Endothelial cell of umbilical vein (primary cell): ENCODE results near the gene GOLGA3. TPM values are rescaled to one million over a fixed set of nuclear protein-coding genes. Genes with fewer than 3 reads are reported as not detected.

ENCODE experiments used
- BruUV-seq: library from RNA; stranded (reverse); fragments of 400-500 nt; replicated peaks from 2 replicates; lab custom pipeline; 2021; lab: Mats Ljungman, UMichigan
- CTCF ChIA-PET: fragments of 300-600, 350-600 bp; sonication (Branson Sonifier 250); formaldehyde crosslinking; loops from one replicate; lab custom pipeline; 2021; ENCODE audit warnings: antibody characterized with exemption, inconsistent platforms; lab: Charles Lee
- POLR2A ChIA-PET: fragments of 300-600, 350-600 bp; sonication (Branson Sonifier 250); formaldehyde crosslinking; loops from one replicate; lab custom pipeline; 2021; ENCODE audit warnings: antibody characterized with exemption, inconsistent platforms; lab: Charles Lee
- DNase-seq: peaks from one replicate; pipeline ENCODE4 v3.0.0-alpha.2; 2011; ENCODE audit warnings: low read depth, low spot score
- FAIRE-seq: peaks from 2 replicates; lab custom pipeline; 2011; peaks lifted over from hg19 to GRCh38; lab: Jason Lieb, UNC
- H2AFZ ChIP-seq: 2 replicates; pipeline ENCODE4 v1.6.0; 2012; ENCODE audit warnings: low read depth, low read length, control low read depth, inconsistent platforms
- H3K27ac ChIP-seq: 2 replicates; pipeline ENCODE4 v1.5.1; 2011; ENCODE audit warnings: low read depth, mild to moderate bottlenecking, control low read depth, low read length, moderate library complexity; ENCODE audit not compliant: insufficient read depth
- H3K27me3 ChIP-seq, 2 experiments: 2 replicates each; pipeline versions ENCODE4 v1.6.0 to v1.6.1; 2011; ENCODE audit warnings: low read length in 2 of 2, mixed read lengths in 1 of 2; ENCODE audit not compliant: control insufficient read depth in 2 of 2, insufficient read depth in 2 of 2
- H3K36me3 ChIP-seq, 2 experiments: 2 replicates in 1 of 2; 3 replicates in 1 of 2; pipeline ENCODE4 v1.5.1; 2011; ENCODE audit warnings: low read length in 2 of 2, mild to moderate bottlenecking in 1 of 2, moderate library complexity in 1 of 2; ENCODE audit not compliant: control insufficient read depth in 2 of 2, insufficient read depth in 2 of 2; ENCODE audit errors: extremely low read depth in 1 of 2
- H3K4me1 ChIP-seq: 3 replicates; pipeline ENCODE4 v1.5.1; 2011; ENCODE audit warnings: mild to moderate bottlenecking, low read length; ENCODE audit not compliant: control insufficient read depth, insufficient read depth; ENCODE audit errors: extremely low read depth
- H3K4me2 ChIP-seq: 2 replicates; pipeline ENCODE4 v1.6.1; 2011; ENCODE audit warnings: low read length, control low read depth, mixed read lengths; ENCODE audit not compliant: insufficient read depth
- H3K4me3 ChIP-seq, 3 experiments: fragments of 200-600 bp in 1 of 3; sonication (generic), shearing (Covaris generic) in 1 of 3; replicated peaks in 1 of 3; 2 replicates each; pipeline ENCODE4 v1.5.1; 2011 to 2016; ENCODE audit warnings: control low read depth in 3 of 3, low read length in 3 of 3, mild to moderate bottlenecking in 2 of 3, inconsistent platforms in 1 of 3, low read depth in 1 of 3, moderate library complexity in 1 of 3; ENCODE audit not compliant: insufficient read depth in 1 of 3
- H3K79me2 ChIP-seq: 2 replicates; pipeline ENCODE4 v1.6.0; 2012; ENCODE audit warnings: low read length, inconsistent platforms; ENCODE audit not compliant: control insufficient read depth, insufficient read depth
- H3K9ac ChIP-seq: replicated peaks from 2 replicates; pipeline ENCODE3; 2011; ENCODE audit warnings: low read length, control low read depth; ENCODE audit not compliant: insufficient read depth; ENCODE audit errors: extremely low read depth
- H3K9me1 ChIP-seq: replicated peaks from 3 replicates; pipeline ENCODE4 v1.6.0; 2011; ENCODE audit warnings: mild to moderate bottlenecking, low read length; ENCODE audit not compliant: control insufficient read depth, insufficient read depth; ENCODE audit errors: extremely low read depth
- H3K9me3 ChIP-seq: replicated peaks from 2 replicates; pipeline ENCODE4 v1.5.1; 2012; ENCODE audit warnings: low read length, inconsistent platforms; ENCODE audit not compliant: control insufficient read depth, insufficient read depth
- H4K20me1 ChIP-seq: replicated peaks from 2 replicates; pipeline ENCODE3; 2011; ENCODE audit warnings: mild to moderate bottlenecking, low read length; ENCODE audit not compliant: control insufficient read depth, insufficient read depth; ENCODE audit errors: extremely low read depth
- EZH2 ChIP-seq: IDR thresholded peaks from 2 replicates; pipeline ENCODE4 v1.6.1; 2012; ENCODE audit warnings: borderline replicate concordance, low read depth, mild to moderate bottlenecking, moderate library complexity, low read length, inconsistent platforms; ENCODE audit not compliant: severe bottlenecking
- FOS ChIP-seq: IDR thresholded peaks from 2 replicates; pipeline ENCODE4 v1.6.1; 2011; ENCODE audit warnings: mild to moderate bottlenecking, low read length, moderate library complexity, borderline replicate concordance; ENCODE audit not compliant: insufficient read depth
- GATA2 ChIP-seq: IDR thresholded peaks from 2 replicates; pipeline ENCODE4 v1.7.0; 2011; ENCODE audit warnings: low read depth, mild to moderate bottlenecking, moderate library complexity, mixed read lengths, low read length; ENCODE audit not compliant: insufficient read length, insufficient read depth
- JUN ChIP-seq: IDR thresholded peaks from 2 replicates; pipeline ENCODE4 v1.6.1; 2011; ENCODE audit warnings: borderline replicate concordance, low read depth; ENCODE audit not compliant: insufficient read length, insufficient read depth
- MYC ChIP-seq: IDR thresholded peaks from one replicate; pipeline ENCODE4 v1.6.1; 2011; ENCODE audit warnings: mild to moderate bottlenecking, low read depth, low read length
- POLR2A ChIP-seq: IDR thresholded peaks from 2 replicates; pipeline ENCODE4 v1.6.1; 2012; ENCODE audit warnings: low read depth, mild to moderate bottlenecking, control low read depth, low read length
- POLR2AphosphoS5 ChIP-seq: IDR thresholded peaks from 2 replicates; pipeline ENCODE4 v1.6.1; 2012; ENCODE audit warnings: low read depth, mild to moderate bottlenecking, control low read depth, low read length, moderate library complexity; ENCODE audit not compliant: insufficient read depth
- dilution Hi-C: fragments of 300-500 bp; cut with MboI; formaldehyde crosslinking; loops from one replicate; pipeline ENCODE4 v1.15.0; 2019; ENCODE audit warnings: low sequenced_read_pairs; ENCODE audit not compliant: extremely low pct_ligation_motif_present
- intact Hi-C: fragments of 100-400 bp; cut with micrococcal nuclease; formaldehyde crosslinking; loops from one replicate; pipeline ENCODE4 v1.10.0; 2022
- polyA plus RNA-seq, 4 experiments: library from polyadenylated mRNA; depleted of rRNA in 3 of 4; stranded (reverse) in 3 of 4; unstranded in 1 of 4; fragments of >200 nt; gene quantifications; 2 replicates each; pipeline versions ENCODE4 v1.2.1 to v1.2.3, GENCODE V29; 2011 to 2012; ENCODE audit warnings: missing spikeins in 1 of 4
- total RNA-seq: library from RNA; stranded (reverse); gene quantifications from 2 replicates; pipeline ENCODE4 v1.2.3, GENCODE V29; 2021
- TF ChIP-seq, protein P1 (sequence below): IDR thresholded peaks from 2 replicates; pipeline ENCODE4 v1.6.1; 2011; ENCODE audit not compliant: insufficient read depth, insufficient read length
- TF ChIP-seq, protein P2 (sequence below), 2 donors: IDR thresholded peaks; 1 replicate in 1 of 2; 2 replicates in 1 of 2; pipeline ENCODE4 v1.5.1; 2011; ENCODE audit warnings: low read length in 2 of 2, mild to moderate bottlenecking in 2 of 2, moderate library complexity in 2 of 2, control low read depth in 1 of 2, inconsistent platforms in 1 of 2, low read depth in 1 of 2; ENCODE audit not compliant: insufficient read depth in 1 of 2; ENCODE audit errors: extremely low read depth in 1 of 2

GOLGA3 gene
- total and polyA plus RNA-seq, 2 donors (not counting 3 experiments of a cell fraction or from before 2014, with no cell fraction given): 18.4 to 86.0 TPM

DNA sequence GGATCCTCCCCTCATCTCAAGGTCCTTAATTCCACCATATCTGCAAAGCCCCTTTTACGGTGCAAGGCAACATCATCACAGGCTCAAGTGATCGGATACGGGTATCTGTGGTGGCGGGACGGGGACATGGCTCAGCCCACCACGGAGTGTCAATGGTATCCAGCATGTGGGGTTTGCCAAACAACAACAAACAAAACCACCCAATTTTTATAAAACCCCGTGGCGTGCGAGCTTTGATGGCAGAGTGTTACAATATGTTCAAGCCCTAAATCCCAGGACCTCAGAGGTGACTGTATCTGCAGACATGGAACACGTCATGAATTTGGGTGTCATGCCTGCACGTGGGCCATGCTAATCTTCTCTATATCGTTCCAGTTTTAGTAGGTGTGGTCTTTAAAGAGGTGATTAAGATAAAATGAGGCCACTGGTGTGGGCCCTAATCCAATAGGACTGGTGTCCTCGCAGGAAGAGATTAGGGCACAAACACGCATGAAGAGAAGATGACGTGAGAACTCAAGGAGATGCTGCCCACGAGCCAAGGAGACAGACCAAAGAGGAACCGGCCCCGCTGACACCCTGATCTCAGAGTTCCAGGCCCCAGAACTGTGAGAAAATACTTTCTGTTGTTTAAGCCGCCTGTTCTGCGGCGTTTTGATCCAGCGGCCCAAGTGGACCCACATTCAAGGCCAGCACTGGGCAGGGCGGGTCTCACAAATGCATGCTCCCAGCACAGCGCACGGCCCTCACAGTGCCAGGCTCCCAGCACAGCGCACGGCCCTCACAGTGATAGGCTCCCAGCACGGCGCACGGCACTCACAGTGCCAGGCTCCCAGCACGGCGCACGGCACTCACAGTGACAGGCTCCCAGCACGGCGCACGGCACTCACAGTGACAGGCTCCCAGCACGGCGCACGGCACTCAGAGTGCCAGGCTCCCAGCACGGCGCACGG is 6.7 kb upstream of the GOLGA3 start:
- CTCF ChIA-PET: no interaction called here
- peaks cover 0 to 6% of the 10 kb centered on the region in 2 experiments for H3K36me3 ChIP-seq
- POLR2A ChIA-PET: no interaction called here
- no peaks in the 10 kb centered on the region for H3K4me1 ChIP-seq
- DNase-seq (no peak), FAIRE-seq (no peak)
- no peaks in the 10 kb centered on the region for H4K20me1 ChIP-seq
- H3K4me3 ChIP-seq: no peak overlapping the region
- intact Hi-C loops: no loop called here
- H3K27ac ChIP-seq: no peak overlapping the region
- no peaks in the 10 kb centered on the region for H3K9me3 ChIP-seq
- no TSS peak for BruUV-seq
- H3K9me1 ChIP-seq: no peaks in the 10 kb centered on the region
- no peak overlapping the region for H3K4me2 ChIP-seq
- dilution Hi-C loops: no loop called here
- no peaks in the 10 kb centered on the region for H3K79me2 ChIP-seq
- H3K27me3 ChIP-seq: no peaks in the 10 kb centered on the region
- no peak overlapping the region for H3K9ac ChIP-seq
- TF ChIP-seq, protein P1, sequence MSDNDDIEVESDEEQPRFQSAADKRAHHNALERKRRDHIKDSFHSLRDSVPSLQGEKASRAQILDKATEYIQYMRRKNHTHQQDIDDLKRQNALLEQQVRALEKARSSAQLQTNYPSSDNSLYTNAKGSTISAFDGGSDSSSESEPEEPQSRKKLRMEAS: no peak
- TF ChIP-seq, protein P2, sequence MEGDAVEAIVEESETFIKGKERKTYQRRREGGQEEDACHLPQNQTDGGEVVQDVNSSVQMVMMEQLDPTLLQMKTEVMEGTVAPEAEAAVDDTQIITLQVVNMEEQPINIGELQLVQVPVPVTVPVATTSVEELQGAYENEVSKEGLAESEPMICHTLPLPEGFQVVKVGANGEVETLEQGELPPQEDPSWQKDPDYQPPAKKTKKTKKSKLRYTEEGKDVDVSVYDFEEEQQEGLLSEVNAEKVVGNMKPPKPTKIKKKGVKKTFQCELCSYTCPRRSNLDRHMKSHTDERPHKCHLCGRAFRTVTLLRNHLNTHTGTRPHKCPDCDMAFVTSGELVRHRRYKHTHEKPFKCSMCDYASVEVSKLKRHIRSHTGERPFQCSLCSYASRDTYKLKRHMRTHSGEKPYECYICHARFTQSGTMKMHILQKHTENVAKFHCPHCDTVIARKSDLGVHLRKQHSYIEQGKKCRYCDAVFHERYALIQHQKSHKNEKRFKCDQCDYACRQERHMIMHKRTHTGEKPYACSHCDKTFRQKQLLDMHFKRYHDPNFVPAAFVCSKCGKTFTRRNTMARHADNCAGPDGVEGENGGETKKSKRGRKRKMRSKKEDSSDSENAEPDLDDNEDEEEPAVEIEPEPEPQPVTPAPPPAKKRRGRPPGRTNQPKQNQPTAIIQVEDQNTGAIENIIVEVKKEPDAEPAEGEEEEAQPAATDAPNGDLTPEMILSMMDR (IDR thresholded peaks at IDR 0.05; ENCODE audit: extremely low read depth in 1 of 2, insufficient read depth in 1 of 2, low read depth in 1 of 2, low read length in 2 of 2): no peak
- no peak overlapping the region for H2AFZ ChIP-seq

- FAIRE-seq (no peak), DNase-seq (no peak)
- no peak overlapping the region for H3K9ac ChIP-seq
- CTCF ChIA-PET: no interaction called here
- H3K9me3 ChIP-seq: no peaks in the 10 kb centered on the region
- H3K27ac ChIP-seq: no peak overlapping the region
- POLR2A ChIA-PET: no interaction called here
- intact Hi-C loops (no loop called here), dilution Hi-C loops (no loop called here)
- no peaks in the 10 kb centered on the region for H3K79me2 ChIP-seq
- H3K4me1 ChIP-seq: no peaks in the 10 kb centered on the region
- H3K4me2 ChIP-seq: no peak overlapping the region
- H3K9me1 ChIP-seq: no peaks in the 10 kb centered on the region
- H4K20me1 ChIP-seq: no peaks in the 10 kb centered on the region
- no peaks in the 10 kb centered on the region for H3K27me3 ChIP-seq
- BruUV-seq: no TSS peak
- no peak overlapping the region for H3K4me3 ChIP-seq
- no peak for TF ChIP-seq POLR2A
- no peak for TF ChIP-seq MYC
- TF ChIP-seq FOS: no peak
- TF ChIP-seq JUN: no peak
- TF ChIP-seq, protein P2 (IDR thresholded peaks at IDR 0.05; ENCODE audit: extremely low read depth in 1 of 2, insufficient read depth in 1 of 2, low read depth in 1 of 2, low read length in 2 of 2): no peak
- no peak for TF ChIP-seq POLR2AphosphoS5
- no peak for TF ChIP-seq EZH2
- no peak for TF ChIP-seq GATA2
- TF ChIP-seq, protein P1: no peak
- no peak overlapping the region for H2AFZ ChIP-seq
- peaks cover 0 to 6% of the 10 kb centered on the region in 2 experiments for H3K36me3 ChIP-seq
Measured at GRCh38 chr12:132834181-132834711, 5.6 kb upstream of the GOLGA3 start.
